Right forelimb (tissue), 1 donor: ENCODE measurements around the gene SND1.
"Not testable (repeated sequence)": the region's sequence is repeated elsewhere in the genome, so short reads cannot be mapped to it uniquely, and the experiment has no call there.

Experiments
- DNase-seq: peaks from one replicate; pipeline ENCODE4 v3.0.0-alpha.2; 2018

Gene SND1

DNA sequence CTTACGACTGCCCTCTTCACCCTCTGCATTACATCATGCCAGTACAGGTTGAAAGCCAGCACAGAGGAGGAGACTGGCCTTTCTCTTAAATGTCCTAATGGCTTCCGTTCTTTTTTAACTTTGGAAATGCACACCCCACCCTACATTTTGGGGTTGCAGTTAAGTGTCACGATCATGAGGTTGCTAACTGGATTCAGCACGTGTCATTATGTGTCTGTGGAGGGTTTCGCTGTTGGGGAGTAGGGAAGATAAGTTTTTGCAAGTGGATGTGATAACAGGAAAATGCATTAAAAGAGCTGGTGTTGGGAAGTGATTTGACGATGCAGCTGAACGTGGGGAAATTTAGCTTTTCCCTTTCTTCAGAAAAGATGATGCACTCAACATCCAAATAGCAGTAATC lies 243.4 kb downstream of the SND1 start:
- no peak for DNase-seq

DNA sequence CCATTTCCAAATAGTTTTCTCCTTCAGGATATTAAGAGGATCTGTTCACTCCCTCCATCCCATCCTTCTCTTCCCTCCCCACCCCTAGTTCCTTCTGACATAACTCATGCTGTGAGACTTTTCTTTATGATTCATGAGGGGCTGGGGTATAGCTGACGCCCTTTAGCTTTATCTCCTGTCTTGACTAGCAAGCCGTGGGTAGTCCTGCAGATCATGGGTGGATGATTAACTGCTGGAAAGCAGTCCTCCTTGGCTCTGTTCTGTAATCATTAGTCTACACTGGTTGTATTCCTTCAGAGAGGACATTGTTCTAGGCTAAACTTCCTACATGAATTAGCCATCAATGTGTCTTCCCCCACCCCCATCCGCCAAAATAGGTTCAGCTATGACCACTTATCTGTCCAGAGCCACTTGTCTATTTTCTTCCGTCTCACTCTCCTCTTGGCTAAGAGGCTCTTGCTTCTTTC lies 243.9 kb downstream of the SND1 start:
- no peak for DNase-seq

GRCh38 chr7:127896659-127897058 lies 244.7 kb downstream of the SND1 start:
- DNase-seq = no peak

- DNase-seq = no peak
Observed at GRCh38 chr7:127897704-127898454, 245.9 kb downstream of the SND1 start.

DNA sequence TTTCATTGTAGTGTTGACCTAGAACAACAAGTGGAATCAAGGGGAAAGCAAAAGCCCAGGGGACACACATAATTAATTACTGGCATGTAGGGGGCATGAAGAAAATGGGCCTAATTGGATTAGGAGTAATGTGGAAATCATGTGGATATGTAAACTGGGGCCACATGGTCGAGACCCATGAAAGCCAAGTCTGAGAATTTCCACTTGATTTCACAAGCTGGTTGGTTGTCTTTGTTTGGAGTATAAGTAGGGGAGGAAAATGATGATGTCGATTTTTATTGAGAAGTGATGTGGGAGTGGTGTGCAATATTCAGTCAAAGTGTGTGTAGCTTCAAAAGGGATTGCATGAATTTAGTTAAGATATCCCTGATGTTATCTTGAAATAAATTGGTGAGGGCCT lies 247.4 kb downstream of the SND1 start:
- DNase-seq = no peak

GRCh38 chr7:127900141-127900540 lies 248.1 kb downstream of the SND1 start:
- no peak for DNase-seq

DNA sequence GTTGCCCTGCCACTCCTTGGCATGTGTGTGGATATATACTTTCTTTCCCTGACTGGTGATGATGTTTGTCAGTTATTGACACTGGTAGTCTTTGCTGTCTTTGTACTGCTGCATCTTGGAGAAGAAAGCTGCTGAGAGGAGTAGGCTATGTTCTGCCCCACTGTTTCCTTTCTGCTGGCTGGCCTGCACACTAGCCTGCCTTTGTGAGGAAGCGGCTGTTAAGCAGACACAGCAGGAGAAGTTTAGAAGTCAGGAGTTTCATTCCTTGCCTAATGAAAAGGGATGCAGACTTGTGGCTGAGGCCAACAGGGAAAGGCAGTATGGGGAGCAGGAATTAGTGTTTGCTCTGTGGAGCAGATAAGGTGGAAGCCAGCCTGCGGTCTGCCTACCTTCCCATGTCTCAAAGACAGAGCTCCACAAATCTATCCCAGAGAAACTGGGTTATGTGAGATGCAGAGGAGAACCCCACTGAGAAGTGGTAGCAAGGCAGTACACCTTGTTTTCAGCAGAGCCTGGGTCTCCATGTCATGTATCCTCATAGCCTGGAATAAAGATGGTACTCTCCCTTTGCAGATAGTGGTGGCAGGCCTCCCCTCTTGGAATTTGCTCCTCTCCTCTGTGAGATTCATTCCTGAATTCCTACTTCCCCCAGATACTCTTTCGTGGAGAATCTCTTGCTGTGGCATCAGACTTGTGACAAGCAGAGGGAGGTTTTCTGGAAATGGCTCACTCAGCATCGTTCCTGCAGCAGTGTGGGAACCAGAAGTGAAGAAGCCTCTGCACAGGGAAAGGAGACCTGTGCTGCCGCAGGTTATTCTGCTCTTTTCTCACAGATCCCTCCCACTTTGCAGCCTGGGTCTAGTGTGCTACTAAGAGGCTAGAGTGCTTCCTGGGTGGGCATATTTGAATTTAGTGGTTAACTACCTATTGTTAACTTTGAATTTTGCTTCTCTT lies 249.0 kb downstream of the SND1 start:
- no peak for DNase-seq

DNA sequence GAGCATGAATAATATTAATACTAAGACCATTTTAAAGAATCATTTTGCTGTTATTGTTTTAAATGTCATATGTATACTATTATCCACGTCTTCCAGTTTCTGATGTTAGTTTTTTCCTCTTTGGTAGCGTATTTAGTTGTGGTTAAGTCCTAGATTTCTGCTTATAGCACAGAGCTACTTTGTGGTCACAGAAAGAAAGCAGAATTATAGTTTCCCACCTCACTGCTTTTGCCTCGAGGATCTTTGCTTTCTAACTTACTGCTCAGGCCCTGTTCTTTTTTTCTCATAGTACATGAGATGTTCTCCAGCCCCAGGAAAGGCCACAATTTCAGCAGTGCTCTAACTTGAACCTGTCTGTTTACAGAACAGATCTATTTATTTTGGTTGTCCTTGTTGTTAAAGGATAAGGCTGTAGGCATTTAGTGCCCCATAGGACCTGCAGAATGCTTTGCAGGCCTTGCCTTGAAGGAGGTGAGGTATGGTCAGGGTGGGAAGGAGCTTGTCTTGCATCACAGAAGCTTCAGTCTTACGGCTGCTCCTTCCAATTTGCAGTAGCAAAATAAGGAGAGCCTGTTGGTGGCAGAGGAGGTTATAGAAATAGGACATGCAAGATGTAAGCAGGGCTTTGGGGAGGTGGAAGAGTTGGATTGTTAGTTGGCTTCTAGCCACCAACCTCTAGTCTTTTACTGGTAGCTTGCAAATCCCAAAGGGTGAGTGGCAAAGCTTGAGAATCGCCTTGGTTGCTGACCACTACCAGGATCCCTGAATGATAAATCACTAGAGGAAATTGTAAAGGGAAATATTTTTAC lies 250.1 kb downstream of the SND1 start:
- no peak for DNase-seq

DNA sequence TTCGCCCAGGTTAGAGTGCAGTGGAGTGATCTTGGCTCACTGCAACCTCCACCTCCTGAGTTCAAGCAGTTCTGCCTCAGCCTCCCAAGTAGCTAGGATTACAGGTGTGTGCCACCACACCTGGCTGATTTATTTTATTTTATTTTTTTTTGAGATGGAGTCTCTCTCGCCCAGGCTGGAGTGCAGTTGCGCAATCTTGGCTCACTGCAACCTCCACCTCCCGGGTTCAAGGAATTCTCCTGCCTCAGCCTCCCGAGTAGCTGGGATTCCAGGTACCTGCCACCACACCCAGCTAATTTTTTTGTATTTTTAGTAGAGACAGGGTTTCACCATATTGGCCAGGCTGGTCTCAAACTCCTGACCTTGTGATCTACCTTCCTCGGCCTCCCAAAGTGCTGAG lies 250.8 kb downstream of the SND1 start:
- not testable (repeated sequence) for DNase-seq

GRCh38 chr7:127903892-127904669 lies 252.1 kb downstream of the SND1 start:
- DNase-seq = no peak

DNA sequence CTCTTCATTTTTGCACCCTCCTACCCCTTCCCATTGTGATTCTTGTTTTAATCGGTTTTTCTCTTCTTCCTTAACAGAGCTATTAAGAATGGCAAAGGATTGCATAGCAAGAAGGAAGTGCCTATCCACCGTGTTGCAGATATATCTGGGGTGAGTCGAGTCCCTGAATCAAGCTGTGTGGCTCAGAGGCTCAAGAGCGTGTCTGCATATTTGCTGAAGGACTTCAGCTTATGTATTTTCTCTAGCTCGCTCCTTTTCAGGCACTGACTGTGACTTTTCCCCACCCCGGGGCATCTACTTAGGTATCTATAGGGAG lies 252.6 kb downstream of the SND1 start:
- DNase-seq = no peak

- no peak for DNase-seq
Observed at GRCh38 chr7:127905021-127905420, 253.0 kb downstream of the SND1 start.

- no peak for DNase-seq
Observed at GRCh38 chr7:127905491-127906330, 253.7 kb downstream of the SND1 start.

GRCh38 chr7:127907110-127908040 lies 255.4 kb downstream of the SND1 start:
- DNase-seq = no peak

DNA sequence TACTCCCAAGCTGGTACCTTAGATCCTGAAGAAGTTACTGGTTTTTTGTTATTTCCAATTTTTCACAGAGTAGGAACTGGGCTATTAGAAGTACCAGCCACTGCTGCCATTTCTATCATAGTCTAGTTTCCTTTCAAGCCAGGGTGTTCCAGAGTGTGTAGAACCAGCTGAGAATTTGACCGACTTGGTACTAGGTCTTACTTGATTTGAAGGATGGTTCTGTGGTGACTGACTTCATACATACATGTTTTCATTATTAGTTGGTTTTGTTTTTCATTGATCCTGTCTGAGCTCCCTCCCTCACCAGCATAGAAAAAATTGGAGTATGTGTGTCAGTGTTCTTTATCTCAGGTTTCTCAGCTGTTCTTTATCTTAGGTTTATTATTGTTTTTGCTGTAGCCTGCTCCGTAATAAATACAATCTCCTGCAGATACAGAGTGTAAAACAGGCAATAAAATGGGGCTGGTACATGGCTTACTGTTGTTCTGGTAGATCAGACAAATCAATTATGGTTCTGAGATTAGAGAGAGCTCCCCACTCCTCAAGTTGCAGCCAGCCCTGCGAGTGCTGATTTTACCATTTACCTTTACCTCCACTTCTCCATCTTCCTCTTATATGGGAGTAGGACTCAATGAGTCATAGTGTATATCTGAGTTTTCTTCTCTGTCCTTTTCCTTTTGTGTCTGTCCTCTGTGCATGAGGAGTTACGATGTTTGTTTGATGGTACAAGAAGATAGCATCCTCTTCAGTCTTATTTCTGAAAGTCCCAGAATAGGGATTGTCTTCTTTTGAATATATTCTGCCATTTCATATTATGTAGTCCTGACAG lies 256.6 kb downstream of the SND1 start:
- DNase-seq = no peak

- no peak for DNase-seq
Observed at GRCh38 chr7:127909424-127910152, 257.6 kb downstream of the SND1 start.

DNA sequence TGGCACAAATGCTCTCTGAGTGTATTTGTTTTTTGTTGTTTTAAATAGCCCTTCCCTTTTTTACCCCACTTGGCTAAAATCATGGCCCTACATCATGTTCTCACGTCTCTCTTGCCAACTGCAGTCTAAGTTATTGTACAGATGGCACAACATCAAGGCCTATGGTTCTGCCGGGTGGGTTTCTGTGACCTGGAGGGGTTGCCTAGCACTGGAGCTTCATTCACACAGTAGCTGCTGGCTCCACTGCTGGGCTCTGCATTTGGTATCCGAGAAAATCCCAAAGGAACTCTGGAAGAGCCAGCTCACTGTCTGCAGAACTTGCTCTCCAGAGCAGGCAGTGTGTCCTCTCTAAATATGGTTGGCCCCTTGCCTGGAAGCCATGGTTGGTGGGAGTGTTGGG lies 258.7 kb downstream of the SND1 start:
- no peak for DNase-seq

DNA sequence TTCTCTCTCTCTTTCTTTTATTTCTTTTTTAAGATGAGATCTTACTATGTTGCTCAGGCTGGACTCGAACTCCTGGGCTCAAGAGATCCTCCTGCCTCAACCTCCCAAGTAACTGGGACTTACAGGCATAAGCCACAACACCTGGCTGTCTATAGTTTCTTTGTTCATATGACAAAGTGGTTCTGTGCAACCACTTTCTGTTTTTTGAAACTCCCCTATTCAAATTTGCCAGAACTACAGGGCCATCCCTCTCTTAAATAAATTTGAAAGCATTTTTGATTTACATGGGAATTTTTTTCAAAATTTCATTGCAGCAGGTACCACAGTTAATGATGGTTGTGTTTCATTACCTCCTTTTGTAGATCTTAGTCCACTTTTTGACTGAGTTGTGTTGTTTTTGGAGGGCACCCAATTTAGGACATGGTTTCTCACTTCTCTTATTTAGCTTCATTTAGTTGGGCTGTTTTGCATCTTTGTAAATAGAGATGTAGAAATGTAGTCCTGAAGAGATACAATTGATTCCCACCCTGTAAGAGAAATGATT lies 260.0 kb downstream of the SND1 start:
- DNase-seq = no peak
